Measurements from ENCODE around the gene SYT8.

Gene SYT8

DNA sequence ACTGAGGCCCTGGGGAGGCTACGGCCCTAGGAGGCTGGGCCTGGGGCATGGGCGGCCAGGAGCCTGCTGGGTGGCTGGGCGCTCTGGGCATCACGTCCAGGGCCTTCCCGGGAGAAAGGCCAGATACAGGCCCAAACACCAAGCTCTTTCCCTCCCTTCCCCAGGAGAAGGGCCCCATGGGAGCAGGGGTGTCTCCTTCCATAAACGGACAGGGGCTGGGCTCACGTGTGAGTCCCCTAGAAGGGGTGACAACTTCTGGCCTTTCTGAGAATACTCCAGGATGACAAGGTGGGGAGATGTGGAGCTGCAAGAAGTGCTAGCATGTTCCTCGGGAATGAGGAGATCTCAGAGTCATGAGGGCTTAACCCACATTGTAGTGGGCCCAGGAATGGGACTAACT is 19.5 kb upstream of the SYT8 start:
- H3K27me3 ChIP-seq (ENCODE audit: insufficient read depth, low read length), result peaks cover 12% of the 10 kb centered on the region; the same call in 1 of the 2 replicates
- H3K9me3 ChIP-seq (ENCODE audit: low read length), result no peaks in the 10 kb centered on the region
- no peak overlapping the region for H3K4me2 ChIP-seq (ENCODE audit: low read length)
- H3K27ac ChIP-seq (ENCODE audit: low read depth, low read length, poor library complexity, severe bottlenecking), result no peak overlapping the region
- H3K4me3 ChIP-seq (ENCODE audit: low read depth, low read length, poor library complexity, severe bottlenecking), result no peak overlapping the region
- TF ChIP-seq, protein P1, sequence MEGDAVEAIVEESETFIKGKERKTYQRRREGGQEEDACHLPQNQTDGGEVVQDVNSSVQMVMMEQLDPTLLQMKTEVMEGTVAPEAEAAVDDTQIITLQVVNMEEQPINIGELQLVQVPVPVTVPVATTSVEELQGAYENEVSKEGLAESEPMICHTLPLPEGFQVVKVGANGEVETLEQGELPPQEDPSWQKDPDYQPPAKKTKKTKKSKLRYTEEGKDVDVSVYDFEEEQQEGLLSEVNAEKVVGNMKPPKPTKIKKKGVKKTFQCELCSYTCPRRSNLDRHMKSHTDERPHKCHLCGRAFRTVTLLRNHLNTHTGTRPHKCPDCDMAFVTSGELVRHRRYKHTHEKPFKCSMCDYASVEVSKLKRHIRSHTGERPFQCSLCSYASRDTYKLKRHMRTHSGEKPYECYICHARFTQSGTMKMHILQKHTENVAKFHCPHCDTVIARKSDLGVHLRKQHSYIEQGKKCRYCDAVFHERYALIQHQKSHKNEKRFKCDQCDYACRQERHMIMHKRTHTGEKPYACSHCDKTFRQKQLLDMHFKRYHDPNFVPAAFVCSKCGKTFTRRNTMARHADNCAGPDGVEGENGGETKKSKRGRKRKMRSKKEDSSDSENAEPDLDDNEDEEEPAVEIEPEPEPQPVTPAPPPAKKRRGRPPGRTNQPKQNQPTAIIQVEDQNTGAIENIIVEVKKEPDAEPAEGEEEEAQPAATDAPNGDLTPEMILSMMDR (IDR thresholded peaks at IDR 0.05; ENCODE audit: low read length), result no peak
- no peak for TF ChIP-seq EZH2 (IDR thresholded peaks at IDR 0.05; ENCODE audit: borderline replicate concordance, low read length)
- no peaks in the 10 kb centered on the region for H4K20me1 ChIP-seq (ENCODE audit: insufficient read depth, low read length)
- H3K9ac ChIP-seq (ENCODE audit: low read length), result no peak overlapping the region
- no peaks in the 10 kb centered on the region for H3K79me2 ChIP-seq (ENCODE audit: insufficient read depth, low read length)
- H3K36me3 ChIP-seq (ENCODE audit: insufficient read depth, low read length), result no peaks in the 10 kb centered on the region
- no peaks in the 10 kb centered on the region for H3F3A ChIP-seq (ENCODE audit: insufficient read depth, low read length)
- H3K9me2 ChIP-seq (ENCODE audit: low read depth, low read length), result no peaks in the 10 kb centered on the region
- no peaks in the 10 kb centered on the region for H3K4me1 ChIP-seq (ENCODE audit: insufficient read depth, low read length, severe bottlenecking)
- H2AFZ ChIP-seq (ENCODE audit: low read length), result no peak overlapping the region

DNA sequence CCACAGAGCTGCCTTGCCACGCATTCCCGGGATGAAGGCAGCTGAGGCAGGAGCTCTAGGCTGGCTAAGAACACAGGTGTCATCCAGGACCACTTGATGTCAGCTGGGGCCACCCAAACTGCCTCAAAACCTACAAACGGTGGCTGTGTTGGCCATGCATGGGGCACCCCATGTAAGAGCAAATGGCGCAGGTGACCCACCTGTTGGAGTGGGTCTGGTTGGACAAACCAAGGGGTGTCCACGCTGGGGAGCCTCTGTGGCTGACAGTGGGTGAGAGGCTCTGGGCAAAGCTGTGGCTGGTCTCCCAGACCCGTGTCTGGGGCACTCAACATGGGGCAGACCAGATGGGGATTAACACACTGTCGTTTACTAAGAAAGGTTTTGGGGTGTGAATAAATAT is 19.0 kb upstream of the SYT8 start:
- no peak overlapping the region for H3K4me2 ChIP-seq (ENCODE audit: low read length)
- no peaks in the 10 kb centered on the region for H3F3A ChIP-seq (ENCODE audit: insufficient read depth, low read length)
- H3K9me2 ChIP-seq (ENCODE audit: low read depth, low read length), result no peaks in the 10 kb centered on the region
- H3K27me3 ChIP-seq (ENCODE audit: insufficient read depth, low read length), result peaks cover 12% of the 10 kb centered on the region; the same call in 1 of the 2 replicates
- TF ChIP-seq, protein P1 (IDR thresholded peaks at IDR 0.05; ENCODE audit: low read length), result no peak
- no peak for TF ChIP-seq EZH2 (IDR thresholded peaks at IDR 0.05; ENCODE audit: borderline replicate concordance, low read length)
- no peaks in the 10 kb centered on the region for H3K79me2 ChIP-seq (ENCODE audit: insufficient read depth, low read length)
- no peaks in the 10 kb centered on the region for H3K36me3 ChIP-seq (ENCODE audit: insufficient read depth, low read length)
- H3K9me3 ChIP-seq (ENCODE audit: low read length), result no peaks in the 10 kb centered on the region
- no peaks in the 10 kb centered on the region for H3K4me1 ChIP-seq (ENCODE audit: insufficient read depth, low read length, severe bottlenecking)
- no peak overlapping the region for H3K4me3 ChIP-seq (ENCODE audit: low read depth, low read length, poor library complexity, severe bottlenecking)
- H2AFZ ChIP-seq (ENCODE audit: low read length), result no peak overlapping the region
- no peak overlapping the region for H3K27ac ChIP-seq (ENCODE audit: low read depth, low read length, poor library complexity, severe bottlenecking)
- H4K20me1 ChIP-seq (ENCODE audit: insufficient read depth, low read length), result no peaks in the 10 kb centered on the region
- no peak overlapping the region for H3K9ac ChIP-seq (ENCODE audit: low read length)

DNA sequence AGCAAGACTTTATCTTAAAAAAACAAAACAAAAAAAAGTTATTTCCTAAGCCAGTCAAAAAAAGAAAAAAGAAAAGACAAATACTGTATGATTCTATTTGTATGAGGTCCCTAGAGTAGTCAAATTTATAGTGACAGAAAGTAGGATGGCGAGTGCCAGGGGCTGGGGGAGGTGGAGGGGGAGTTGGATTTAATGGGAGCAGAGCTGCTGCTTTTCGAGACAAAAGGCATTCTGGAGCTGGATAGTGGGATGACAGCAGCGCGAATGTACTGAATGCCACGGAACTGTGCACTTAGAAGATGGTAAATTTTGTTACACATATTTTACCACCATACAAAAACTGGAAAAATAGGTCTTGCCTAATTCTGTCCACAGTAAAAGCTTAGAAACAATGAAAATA is 17.8 kb upstream of the SYT8 start:
- Histone ChIP-seq H3F3A (ENCODE audit: insufficient read depth, low read length) (no peaks in the 10 kb centered on the region), H3K27me3 (ENCODE audit: insufficient read depth, low read length) (peaks cover 12% of the 10 kb centered on the region; the same call in 1 of the 2 replicates)

More for the DNA sequence above, 17.8 kb upstream of the SYT8 start:
- Histone ChIP-seq H3K4me2 (ENCODE audit: low read length) (no peak overlapping the region), H3K4me1 (ENCODE audit: insufficient read depth, low read length, severe bottlenecking) (no peaks in the 10 kb centered on the region), H2AFZ (ENCODE audit: low read length) (no peak overlapping the region), H3K9me3 (ENCODE audit: low read length) (no peaks in the 10 kb centered on the region), H4K20me1 (ENCODE audit: insufficient read depth, low read length) (no peaks in the 10 kb centered on the region), H3K27ac (ENCODE audit: low read depth, low read length, poor library complexity, severe bottlenecking) (no peak overlapping the region), H3K79me2 (ENCODE audit: insufficient read depth, low read length) (no peaks in the 10 kb centered on the region), H3K9ac (ENCODE audit: low read length) (no peak overlapping the region), H3K36me3 (ENCODE audit: insufficient read depth, low read length) (no peaks in the 10 kb centered on the region), H3K9me2 (ENCODE audit: low read depth, low read length) (no peaks in the 10 kb centered on the region), H3K4me3 (ENCODE audit: low read depth, low read length, poor library complexity, severe bottlenecking) (no peak overlapping the region)
- no peak for TF ChIP-seq EZH2 (IDR thresholded peaks at IDR 0.05; ENCODE audit: borderline replicate concordance, low read length)
- TF ChIP-seq, protein P1 (IDR thresholded peaks at IDR 0.05; ENCODE audit: low read length), result no peak

Data from OCI-LY1 (cell line).